GM19043 (cell line): Measurements from ENCODE around the gene WWTR1.
A peak's percentile ranks its signal among the peaks of the same experiment; 100 is the strongest.

Experiments used
- ATAC-seq: cut with Tn5 transposase; IDR thresholded peaks from one replicate; pipeline ENCODE4 v1.9.1; 2021; ENCODE audit warnings: low read depth; ENCODE audit not compliant: unreplicated experiment

WWTR1 gene

DNA sequence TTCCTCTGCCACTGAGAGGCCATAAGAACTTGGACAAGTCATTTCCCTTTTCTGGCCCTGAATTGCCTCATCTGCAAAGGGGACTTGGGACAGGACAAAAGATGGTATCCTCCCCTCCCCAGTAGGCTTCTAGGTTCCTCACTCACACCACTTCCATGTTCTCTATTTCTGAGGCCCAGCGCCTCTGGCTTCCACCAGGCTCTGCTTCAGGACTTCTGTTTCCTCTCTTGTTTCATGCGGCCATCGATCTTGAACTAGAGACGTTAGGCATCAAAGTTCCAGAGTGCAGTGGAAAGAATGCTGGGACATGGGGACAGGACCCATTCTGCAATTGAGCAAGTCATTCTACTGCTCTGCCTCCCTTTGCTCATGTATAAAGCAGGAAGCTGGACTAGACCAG, 181.6 kb downstream of the WWTR1 start:
- no peak for ATAC-seq

DNA sequence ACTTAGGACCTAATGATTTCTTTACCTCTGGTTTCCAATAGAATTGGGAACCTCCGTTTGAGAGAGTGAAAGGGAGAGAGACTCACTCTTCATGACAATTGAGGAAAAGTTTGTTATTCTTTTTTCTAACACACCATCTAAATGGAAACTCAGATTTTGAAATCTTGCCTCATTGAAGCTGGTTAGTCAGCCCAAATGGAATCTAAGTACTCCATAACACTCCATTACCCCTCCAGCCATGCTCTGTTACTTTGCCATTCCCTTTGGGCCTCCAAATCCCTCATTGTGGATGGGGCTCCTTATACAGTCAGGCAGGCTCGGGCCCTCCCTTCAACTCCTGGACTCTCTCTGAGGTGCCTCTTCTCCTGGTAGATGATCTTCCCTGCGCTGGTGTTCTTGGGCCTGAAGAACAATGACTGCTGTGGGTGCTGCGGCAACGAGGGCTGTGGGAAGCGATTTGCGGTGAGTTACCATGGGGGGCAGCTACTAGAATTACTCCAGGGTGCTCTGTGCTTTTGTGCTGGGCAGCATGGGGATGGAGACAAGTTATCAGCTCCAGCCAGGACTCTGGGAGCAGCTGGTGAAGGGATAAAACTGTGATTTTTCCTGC, 182.3 kb downstream of the WWTR1 start:
- no peak for ATAC-seq

GRCh38 chr3:149474250-149474817, 183.5 kb downstream of the WWTR1 start, which contains the start of gene TM4SF4:
TM4SF4 (plus strand) TSS chr3:149474697; CDS start chr3:149474878, 181 bp downstream.
- no peak for ATAC-seq

- ATAC-seq: no peak
Observed at GRCh38 chr3:149473357-149474249, 184.2 kb downstream of the WWTR1 start.

DNA sequence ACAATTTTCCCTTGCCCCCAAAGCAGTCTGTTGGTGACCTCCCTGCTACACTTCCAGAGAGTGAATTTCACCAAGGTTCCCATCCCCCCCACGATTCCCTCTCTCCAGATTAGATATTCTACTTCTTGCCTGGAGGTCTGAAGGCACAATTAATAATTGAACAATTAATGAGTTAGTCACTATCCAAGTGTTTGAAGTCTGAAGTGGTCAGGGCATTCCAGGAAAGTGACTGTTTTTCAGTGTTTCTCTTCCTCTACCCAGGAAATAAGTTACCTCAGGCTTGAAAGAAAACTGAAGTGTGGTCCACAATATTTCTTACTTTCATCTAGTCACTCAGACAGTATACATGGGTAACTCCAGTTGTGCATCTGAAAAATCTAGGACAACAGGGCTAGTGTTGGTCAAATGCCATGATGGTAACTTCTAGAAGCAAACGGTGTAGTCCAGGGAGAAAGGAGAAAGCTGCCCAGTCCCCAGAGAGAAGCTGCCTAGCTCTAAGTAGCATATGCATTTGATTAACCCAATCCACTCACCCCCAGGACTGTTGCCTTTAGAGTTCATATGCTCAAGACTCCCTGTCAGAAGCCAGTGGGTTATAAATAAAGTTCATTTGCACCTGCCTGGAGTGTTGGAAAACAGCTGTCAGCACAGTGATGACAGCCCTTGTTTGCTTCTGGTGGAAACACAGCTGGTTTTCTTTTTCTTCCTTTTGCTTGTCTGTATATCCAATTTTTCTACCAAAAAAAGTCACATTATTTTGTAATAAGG, 185.6 kb downstream of the WWTR1 start:
- no peak for ATAC-seq

DNA sequence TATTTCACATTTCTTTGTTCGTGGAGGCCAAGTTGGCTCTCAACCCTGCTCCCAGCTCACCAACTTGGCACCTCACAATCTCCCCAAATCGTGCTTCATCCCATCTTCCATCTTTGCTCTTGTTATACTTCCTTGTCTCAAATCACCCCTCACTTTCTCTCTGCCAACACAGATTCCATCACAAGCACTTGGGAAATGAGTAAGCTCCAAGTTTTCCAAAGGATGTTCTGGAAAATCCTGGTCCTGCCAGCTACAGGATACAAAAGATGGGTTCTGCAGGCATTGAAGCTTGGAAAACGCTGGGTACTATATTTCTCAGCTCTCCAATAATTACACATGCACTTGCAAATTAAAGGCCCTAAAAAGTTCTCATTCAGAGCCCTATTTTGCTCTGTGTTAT, 187.4 kb downstream of the WWTR1 start:
- ATAC-seq: no peak

DNA sequence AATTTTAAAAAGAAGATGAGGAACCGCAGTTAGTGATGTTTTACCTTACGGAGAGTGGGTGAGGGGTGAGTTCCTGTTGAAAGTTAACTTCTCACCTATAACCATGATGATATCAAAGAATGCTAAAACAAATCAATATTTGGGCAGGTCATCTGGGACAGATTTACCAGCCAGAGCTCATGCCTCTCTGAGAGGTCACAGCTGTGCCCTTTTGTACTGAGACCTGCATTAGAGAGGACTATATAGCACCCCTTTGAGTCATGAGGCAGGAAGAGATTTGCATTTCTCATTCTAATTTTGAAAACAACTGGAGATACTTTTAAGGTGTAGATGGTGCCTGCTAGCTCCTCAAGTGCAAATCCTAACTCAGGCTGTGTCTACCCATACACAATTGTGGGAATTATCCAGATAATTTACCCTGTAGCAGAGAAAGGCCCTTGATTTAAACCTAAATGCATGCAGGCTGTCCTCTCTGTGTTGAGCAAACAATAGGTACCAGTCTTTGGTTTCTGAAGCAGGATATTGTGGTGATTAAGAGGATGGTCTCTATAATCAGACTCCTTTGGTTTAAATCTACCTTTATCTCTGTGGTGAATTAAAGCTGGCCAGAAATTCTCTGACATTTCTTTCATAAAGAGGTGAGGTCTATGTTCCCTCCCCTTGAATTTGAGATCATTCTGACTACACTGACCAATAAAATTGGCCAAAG, 189.2 kb downstream of the WWTR1 start:
- ATAC-seq: peak; percentile 85
